Measurements from ENCODE around the gene C17orf107.

DNA sequence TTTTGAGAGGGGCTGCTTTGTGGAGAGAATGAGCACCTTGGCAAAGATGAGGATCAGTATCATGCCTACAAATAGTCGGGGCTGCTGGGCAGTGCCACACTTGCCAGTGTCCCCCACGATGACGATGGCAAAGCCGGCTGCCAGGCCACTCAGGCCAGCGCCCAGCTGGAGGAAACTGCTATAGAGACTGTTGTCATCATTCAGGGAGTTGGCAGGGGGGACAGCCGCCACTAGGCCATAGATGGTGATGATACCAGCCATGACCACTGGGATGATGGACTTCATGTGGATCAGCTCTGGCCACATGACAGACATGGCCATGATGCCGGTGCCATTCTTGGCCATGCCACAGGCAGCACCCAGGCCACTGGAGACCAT lies 42.4 kb upstream of the C17orf107 start:
- TF ChIP-seq, protein P1, sequence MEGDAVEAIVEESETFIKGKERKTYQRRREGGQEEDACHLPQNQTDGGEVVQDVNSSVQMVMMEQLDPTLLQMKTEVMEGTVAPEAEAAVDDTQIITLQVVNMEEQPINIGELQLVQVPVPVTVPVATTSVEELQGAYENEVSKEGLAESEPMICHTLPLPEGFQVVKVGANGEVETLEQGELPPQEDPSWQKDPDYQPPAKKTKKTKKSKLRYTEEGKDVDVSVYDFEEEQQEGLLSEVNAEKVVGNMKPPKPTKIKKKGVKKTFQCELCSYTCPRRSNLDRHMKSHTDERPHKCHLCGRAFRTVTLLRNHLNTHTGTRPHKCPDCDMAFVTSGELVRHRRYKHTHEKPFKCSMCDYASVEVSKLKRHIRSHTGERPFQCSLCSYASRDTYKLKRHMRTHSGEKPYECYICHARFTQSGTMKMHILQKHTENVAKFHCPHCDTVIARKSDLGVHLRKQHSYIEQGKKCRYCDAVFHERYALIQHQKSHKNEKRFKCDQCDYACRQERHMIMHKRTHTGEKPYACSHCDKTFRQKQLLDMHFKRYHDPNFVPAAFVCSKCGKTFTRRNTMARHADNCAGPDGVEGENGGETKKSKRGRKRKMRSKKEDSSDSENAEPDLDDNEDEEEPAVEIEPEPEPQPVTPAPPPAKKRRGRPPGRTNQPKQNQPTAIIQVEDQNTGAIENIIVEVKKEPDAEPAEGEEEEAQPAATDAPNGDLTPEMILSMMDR (IDR thresholded peaks at IDR 0.05): no peak
- TF ChIP-seq POLR2A (IDR thresholded peaks at IDR 0.05): no peak

Data from body of pancreas (tissue), 4 donors.